ENCODE data around the gene APCDD1L.
"Not testable (repeated sequence)": the region's sequence is repeated elsewhere in the genome, so short reads cannot be mapped to it uniquely, and the experiment has no call there.

The APCDD1L gene

DNA sequence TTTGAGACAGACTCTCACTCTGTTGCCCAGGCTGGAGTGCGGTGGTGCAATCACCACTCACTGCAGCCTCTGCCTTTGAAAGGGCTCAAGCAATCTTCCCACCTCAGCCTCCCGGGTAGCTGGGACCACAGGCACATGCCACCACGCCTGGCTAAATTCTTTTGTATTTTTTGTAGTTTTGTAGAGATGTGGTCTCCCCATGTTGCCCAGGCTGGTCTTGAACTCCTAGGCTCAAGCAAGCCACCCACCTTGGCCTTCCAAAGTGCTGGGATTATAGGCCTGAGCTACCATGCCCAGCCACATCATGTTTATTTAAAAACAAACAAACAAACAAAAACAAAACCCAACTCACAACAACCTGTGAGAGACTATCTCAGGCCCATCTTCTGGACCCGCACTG, 29.7 kb upstream of the APCDD1L start:
- no peak for DNase-seq

DNA sequence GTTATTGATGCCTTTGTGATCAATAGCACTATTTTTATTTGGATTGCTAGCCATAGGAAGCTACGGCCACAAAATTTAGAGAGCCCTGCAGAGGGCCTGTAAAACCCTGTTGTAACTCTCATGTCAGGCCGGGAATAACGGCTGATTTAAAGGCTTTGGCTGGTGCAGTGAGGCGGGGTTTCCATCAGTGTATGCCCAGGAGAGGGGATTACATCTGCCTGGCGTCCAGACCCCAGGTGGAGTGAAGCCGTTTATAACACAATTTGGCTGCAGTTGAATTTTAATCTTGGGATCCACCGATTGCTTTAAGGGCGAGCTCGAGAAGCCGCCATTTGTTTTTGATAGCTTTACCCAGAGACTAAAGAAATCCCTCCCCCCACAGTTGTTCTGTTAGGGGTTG, 29.1 kb upstream of the APCDD1L start:
- DNase-seq = no peak

DNA sequence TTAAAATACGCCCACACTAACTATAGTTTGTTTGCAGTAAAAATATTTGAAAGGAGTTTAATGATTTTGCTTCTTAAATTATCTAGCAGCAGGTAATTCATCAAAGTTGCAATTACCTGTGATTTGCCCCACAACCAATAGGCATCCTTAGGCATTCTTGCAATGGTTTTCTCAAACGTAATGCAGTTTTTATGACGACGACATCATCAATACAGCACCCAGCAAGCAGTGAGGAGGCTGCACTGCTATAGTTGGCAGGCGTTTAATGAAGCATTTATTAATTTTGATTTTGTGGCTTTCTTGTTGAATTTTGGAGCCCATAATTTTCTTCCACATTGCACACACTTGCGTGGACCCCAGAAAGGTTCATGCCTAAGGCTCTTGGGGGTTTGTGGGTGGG, 28.1 kb upstream of the APCDD1L start:
- DNase-seq = no peak

DNA sequence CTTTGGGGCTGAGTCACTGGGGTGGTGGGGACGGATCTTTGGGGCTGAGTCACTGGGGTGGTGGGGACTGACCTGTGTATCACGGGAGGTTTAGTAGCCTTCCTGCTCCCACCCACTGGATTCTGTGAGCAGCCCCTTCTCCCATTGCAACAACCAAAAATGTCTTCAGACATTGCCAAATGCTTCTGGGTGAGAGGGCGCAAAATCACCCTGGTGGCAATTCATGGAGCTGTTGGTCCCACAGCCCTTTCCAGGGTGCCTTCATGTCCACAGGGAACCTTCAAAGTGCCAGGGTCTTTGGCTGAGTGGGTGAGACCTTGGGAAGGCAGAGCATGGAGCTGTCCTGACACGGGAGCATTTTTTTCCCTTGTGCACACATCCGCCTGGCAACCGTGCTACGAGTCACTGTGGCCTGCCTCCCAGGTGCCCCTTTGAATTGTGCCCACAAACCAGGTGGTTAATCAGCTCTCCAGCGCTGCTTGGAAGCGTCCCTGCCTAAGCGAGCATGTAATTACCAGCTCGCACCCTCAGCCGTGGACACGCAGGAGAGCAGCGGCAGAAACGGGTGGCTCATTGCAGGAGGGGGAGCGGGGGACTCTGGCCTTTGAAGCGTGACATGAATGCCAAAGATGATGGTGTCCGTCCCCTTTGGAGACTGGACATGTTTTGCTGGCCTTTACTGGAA, 27.4 kb upstream of the APCDD1L start:
- DNase-seq = no peak

DNA sequence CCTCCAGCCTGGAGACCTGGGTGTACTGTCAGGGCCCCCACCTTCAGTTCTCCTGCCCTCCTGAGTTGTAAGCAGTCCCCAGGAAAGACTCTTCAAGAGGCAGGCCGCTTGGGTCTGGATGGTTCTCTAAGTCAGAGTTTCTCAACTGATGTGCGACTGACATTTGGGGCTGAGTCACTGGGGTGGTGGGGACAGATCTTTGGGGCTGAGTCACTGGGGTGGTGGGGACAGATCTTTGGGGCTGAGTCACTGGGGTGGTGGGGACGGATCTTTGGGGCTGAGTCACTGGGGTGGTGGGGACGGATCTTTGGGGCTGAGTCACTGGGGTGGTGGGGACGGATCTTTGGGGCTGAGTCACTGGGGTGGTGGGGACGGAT, 26.8 kb upstream of the APCDD1L start:
- not testable (repeated sequence) for DNase-seq

DNA sequence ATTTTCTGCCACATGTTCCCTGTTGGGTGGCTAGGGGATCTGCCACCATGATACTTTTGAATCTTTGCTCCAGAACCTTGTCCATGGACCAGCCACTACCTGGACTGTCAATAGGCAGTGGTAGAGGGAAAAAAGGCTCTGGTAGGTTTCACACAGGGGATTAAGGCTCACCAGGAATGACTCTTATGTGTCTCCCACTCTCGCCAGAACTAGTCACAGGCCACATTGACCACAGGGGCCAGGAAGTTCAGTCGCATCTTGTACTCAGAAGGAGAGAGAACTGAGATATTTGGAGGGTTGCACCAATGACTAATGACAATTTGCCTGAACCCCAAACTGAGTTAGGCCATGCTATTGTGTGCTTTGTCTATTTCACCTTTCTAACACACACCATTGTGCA, 23.6 kb upstream of the APCDD1L start:
- no peak for DNase-seq

DNA sequence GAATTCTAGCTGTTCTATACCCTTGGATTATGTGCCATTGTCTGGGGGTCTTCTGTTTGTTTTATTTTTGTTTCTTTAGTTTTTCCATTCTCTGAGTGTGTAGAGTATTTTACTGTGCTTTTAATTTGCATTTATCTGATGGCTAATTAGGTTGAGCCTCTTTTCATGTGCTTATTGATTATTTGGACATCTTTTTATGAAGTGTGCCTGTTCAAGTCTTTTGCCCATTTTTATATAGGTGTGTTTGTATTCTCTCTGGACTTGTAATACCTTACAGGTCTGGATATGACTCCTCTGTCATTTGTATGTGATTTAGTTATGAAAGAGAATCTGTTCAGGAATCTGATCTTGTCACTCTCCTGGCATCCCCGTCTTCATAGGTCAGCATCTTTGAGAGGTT, 22.6 kb upstream of the APCDD1L start:
- DNase-seq = no peak

DNA sequence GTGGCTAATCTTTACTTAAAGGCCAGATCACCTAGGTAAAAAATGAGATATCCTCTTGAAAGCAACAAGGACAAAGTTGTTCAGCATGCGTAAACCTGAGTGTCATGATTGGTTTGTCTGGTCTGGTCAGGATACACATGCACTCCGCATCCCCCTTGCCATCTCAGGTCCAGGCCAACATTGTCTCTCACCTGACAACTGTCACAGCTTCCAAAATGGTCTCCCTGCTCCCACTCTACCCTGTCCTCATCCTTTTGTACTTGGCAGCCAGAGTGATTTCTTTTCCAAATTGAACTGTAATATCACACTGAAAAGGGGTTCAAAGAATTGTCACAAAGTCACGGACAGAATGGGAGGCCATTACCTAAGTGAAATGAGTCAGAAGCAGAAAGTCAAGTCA, 21.1 kb upstream of the APCDD1L start:
- no peak for DNase-seq

DNA sequence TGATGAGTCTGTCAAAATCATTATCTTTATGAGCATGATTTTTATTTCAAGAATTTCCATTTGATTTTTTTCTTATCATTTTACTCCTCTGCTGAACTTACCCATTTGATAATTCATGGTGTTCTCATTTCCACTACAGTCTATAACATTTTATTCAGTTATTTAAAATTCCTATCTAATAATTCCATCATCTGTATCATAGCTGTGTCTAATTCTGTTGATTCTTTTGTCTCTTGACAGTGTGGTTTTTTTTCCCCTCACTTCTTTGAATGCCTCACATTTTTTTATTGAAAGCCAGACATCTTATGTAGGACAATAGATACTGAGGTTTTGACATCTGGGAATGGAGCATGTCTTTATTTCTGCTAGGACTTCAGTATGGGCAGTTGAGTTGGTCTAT, 16.5 kb upstream of the APCDD1L start:
- no peak for DNase-seq

DNA sequence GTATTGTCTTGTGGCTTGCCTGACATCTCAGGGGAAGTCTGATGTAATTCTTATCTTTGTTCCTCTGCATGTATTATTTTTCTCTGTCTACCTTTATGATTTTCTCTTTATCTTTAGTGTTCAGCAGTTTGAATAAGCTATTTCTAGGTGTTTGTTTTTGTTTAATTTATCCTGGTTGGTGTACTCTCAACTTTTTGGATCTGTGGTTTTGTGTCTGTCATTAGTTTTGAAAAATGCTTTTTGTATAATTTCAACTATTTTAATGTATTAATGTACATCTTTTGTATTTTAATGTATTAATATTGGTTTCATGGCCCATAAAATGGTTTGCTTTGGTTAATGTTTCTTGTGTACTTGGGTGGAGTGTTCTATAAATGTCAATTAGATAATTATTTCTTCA, 15.9 kb upstream of the APCDD1L start:
- no peak for DNase-seq

DNA sequence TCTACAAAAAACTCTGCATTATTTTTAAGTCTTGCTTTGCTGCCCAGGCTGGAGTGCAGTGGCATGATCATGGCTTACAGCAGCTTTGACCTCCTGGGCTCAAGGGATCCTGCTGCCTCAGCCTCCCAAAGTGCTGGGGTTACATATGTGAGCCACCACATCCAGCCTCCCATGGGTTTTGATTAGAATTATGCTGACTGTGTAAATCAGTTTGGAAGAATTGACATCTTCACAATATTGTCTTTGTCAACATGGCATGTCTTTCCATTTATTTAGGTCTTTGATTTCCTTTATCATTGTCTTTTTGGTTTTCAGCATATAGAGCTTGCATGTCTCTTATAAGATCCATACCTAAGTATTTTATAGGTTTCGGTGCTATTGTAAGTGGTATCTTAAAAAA, 13.2 kb upstream of the APCDD1L start:
- DNase-seq = no peak

DNA sequence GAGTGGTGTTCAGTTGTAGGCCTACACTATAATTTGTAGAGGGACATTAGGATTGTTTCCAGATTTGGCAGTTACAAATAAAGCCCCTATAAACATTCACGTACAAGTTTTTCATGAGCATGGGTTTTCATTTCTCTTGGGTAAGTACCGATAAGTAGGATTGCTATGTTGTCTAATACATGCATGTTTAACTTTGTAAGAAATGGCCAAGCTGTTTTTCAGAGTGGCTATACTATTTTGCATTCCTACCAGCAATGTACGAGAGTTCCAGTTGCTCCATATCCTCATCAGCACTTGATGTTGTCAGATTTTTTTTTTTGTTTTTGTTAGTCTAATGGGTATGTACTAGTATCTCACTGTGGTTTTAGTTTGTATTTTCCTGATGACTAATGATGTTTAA, 11.2 kb upstream of the APCDD1L start:
- no peak for DNase-seq

DNA sequence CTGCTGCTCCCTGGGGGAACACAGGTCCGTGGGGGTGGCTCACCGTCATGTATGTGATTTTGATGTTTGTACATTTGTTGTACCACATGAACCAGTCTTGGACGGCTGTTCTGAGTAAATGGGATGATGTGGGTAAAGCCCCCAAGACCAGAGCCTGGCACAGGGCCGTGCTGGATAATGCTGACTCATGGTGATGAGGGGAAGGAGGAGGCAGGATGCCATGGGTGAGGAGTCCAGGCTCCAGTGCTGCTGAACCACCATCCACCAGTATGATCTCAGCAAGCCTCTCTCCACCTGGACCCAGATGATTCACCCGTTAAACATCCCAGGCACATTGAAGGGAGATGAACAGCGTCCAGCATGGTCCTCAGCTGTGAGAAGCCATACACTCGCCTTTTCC, 9.6 kb upstream of the APCDD1L start:
- DNase-seq = no peak

DNA sequence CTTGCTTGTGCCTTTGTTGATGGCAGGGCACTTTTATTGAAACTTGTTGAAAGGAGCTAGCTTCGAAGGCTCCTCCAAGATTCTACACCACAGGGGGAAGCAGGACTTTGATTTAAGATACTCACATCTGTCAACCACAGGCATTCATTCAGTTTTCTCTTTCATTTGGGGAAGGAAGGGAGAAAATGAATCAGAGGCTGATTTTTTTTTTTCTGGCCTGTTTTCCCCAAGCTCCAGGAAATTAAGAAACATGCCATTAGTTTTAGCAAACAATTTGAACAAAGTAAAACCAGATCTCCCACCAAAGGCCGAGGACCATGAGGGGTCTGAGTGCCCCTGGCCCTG, 8.7 kb upstream of the APCDD1L start:
- DNase-seq = no peak

DNA sequence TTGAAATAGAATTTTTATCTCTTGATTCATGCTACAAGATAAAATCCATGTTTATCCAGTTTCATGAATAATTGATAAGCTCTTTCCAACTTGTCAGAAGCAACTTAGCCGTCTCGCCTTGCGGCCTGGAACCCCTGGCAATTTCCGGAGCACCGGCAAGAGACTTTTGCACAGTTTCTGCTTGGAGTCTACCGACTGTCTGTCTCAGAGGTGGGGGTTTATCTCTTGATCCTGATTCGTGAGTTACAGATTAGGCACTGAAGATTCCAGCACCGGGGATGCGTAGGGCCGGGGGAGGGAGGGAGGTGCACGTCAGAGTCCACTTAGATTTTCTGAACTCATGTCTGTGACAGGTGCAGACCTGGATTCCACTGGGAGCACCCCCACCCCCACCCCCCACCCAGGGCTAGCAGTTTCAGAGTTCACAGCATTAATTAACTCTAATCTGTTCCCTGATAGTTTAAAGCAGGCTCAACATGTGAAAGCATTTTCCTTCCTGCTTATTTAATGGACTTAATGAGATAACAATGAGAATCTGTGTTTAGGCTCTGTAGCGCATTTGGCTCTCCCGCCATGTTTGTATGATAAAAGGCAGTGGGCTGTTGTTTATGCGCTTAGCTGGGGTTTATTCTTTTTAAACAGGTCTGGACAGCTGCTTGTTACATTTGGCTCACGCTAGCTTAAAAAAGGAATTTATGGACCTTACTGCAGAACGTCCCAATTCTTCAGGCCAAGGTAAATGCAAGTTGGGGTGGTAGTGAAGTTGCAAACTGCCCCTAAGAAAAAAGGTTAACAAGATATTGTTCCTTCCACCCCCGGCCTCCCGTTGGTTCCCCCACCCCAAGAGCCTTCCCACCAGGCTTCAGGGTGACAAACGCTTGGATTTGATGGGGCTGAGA, 8.1 kb upstream of the APCDD1L start:
- no peak for DNase-seq

DNA sequence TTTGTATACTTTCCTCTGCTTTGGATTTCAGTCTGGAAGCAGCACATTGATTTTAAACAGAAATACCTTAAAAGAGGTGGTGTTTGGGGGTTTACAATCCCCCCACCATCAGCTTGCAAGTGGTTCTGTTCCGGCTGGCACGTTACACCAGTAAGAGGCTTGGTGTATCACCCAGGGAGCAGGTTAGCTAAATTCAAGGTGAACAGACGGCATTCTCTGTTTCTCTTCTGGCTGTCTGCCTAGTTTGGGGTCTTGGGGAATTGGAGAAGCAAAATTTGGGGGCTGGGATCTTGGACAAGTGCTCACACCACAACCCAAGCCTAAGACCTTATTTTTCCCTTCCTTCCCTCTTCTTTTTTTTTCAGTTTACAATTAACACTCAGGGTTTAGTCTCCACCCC, 7.5 kb upstream of the APCDD1L start:
- DNase-seq = no peak

DNA sequence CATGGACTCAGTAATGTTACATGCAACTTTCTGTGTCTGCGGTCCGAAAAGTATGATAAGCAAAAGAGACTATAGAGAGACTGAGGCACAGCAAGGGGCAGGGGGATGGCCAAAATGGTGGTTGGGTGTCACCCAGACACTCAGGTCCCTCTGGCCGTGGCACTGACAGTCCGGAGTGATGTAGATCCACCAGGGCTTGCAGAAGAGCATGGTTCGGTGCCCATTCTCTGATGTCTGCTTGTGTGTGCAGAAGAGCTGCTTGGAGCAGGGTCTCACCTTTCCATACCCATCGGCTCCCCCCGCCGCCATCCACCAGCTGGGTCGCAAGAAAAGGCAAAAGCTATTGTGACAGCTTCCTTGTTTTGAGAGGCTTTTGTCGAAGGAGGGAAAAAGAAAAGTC, 6.6 kb upstream of the APCDD1L start:
- no peak for DNase-seq

DNA sequence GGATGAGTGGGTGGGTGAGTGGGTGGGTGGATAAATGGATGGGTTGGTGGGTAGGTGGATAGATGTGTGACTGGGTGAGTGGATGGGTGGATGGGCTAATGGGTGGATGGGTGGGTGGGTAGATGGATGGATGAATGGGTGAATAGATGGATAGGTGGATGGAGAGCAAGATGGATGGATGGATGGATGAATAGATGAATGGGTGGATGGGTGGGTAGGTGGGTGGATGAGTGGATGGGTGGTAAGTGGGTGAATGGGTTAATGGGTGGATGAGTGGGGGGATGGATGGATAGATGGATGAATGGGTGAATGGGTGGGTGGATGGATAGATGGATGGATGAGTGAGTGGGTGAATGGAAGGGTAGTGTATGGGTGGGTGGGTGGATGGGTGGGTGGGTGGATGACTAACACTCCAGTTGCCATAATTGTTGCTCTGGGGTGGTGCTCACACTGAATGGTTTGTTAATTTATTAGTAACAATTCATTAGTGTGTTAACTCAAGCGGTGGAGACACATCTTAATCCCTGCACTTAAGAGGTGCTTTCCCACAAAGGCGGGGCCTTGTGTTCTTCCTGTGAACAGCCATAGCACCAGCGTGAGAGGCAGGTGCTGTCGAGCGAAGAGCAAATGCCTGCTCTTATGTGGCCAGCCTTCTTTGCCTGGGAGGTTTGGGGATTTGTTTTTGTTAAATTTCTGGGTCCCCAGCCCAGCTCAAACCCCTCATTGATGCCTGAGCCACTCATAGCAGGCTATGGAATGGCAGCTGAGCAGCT, 4.9 kb upstream of the APCDD1L start:
- no peak for DNase-seq

DNA sequence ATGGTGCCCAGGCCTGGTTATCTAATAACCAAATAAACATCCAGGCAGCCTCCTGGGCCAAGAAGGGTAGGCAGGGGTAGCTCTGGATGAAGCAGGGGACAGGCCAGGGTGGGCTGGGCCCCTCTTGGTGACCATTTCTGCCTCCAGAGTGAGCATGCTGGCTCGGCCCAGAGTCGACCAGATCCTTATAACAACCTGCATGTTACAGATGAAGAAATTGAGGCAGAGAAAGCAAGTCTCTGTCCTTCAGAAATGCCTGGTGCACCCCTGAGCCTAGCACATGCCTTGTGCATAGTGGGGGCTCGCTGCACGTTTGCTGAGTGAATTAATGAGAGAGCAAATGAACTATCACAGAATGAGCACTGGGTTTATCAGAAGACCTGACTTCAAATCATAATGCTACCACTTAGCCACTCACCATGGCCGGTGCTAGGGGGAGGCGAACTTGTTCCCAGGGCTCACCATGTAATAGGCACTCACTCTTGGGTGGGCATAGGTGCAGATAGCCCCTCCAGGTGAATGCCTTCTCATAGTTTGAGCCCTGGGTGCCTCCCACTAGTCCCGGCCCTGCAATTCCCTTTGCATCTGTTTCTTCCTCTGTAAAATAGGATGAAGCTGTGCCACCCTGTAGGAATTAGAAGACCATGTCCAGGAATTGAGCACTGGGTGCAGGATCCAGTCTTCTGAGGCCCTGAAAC, 3.8 kb upstream of the APCDD1L start:
- DNase-seq = no peak

DNA sequence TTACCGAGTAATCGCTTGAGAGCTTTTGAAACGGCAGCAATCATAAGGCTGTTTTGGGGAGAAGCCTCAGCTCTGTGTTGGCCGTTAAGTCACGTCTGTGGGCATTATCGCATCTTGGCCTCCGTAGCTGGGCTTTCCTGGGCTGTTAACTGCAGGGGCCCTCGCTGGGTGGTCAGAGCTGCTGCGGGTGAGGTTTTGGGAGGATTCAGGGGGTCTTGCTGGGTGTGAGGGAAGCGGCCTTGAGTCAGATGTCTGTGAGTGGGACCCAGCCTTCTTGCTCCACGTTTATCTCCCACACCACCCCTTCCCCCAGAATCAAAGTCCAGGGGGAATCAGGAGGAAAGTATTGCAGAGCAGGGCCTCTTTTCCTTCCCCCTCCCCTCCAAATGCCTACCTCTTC, 3.2 kb upstream of the APCDD1L start:
- no peak for DNase-seq

DNA sequence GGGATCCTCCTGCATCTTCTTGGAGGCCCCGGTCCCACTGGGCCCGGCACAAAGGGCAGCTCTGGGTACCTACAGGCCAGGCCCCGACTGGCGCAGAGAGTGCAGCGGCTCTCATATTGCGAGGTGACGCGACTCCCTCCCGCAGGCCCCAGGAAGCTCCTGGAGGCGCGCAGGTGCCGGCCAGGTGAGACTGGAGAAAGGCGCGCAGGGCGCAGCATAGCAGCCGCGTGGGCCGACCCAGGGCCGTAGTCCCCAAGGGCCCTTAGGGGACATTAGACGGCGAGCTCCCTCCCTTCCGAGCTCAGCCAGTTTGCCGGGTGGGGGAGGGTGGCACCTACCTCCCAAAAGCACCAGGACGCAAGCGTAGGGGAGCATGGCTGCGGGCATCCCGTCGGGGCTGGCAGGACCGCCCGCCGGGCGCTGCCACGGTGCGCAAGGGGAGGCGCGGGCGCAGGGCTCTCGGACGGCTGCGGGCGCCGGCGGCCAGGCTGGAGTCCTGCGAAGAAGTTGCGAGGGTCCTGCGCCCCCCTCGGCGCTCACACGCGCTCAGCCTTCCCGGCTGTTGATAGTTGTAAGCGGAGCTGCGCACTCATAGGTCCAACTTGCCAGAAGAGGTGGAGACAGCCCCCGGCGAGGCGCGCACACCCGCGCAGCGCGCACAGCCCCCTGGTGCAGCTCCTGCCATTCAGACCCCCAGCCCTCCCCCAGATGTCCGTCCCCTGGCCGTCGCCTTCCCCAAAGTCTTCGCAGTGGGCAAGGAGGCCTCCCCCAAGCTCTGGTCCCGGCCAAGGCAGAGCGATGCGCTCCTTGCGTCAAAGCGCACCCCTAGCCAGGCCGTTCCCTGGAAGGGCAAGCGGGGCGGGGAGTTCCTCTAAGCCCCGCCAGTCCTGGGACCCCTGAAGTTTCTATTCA, 622 bp downstream of the APCDD1L start:
- DNase-seq = no peak

DNA sequence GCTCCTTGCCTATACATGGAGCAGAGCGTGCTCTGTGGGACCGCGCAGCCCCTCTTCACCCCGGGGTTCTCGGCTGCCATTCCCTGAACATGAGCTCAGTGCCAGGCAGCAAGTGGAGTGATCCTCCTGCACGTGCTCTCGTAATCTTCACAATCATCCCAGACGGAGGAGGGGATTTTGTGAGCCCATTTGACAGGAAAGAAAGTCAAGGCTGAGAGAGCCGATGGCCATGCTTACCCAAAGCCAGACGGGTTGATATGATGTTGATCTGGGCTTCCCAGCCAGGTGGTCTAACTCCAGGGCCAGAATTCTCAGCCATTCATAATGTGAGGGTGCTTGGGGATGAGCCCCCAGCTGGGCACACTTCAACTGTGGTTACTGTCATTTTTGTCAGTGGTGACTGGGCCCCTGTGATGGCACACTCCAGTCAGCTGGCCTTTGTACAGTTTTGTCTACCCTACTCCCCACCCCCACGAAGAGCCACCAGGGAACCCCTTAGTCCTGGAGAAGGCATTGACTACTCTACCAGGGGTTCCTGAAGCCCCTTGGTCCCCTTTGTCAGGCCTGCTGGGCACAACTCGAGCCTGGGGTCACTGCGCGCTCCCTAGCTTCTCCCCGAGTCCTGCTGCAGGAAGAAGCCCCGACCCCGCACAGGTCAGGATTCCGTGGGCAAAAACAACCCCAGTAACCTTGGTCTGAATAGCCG, 1.5 kb downstream of the APCDD1L start:
- no peak for DNase-seq

All from GF-D8 (cell line).